ENCODE measurements around the gene CAVIN2.

DNA sequence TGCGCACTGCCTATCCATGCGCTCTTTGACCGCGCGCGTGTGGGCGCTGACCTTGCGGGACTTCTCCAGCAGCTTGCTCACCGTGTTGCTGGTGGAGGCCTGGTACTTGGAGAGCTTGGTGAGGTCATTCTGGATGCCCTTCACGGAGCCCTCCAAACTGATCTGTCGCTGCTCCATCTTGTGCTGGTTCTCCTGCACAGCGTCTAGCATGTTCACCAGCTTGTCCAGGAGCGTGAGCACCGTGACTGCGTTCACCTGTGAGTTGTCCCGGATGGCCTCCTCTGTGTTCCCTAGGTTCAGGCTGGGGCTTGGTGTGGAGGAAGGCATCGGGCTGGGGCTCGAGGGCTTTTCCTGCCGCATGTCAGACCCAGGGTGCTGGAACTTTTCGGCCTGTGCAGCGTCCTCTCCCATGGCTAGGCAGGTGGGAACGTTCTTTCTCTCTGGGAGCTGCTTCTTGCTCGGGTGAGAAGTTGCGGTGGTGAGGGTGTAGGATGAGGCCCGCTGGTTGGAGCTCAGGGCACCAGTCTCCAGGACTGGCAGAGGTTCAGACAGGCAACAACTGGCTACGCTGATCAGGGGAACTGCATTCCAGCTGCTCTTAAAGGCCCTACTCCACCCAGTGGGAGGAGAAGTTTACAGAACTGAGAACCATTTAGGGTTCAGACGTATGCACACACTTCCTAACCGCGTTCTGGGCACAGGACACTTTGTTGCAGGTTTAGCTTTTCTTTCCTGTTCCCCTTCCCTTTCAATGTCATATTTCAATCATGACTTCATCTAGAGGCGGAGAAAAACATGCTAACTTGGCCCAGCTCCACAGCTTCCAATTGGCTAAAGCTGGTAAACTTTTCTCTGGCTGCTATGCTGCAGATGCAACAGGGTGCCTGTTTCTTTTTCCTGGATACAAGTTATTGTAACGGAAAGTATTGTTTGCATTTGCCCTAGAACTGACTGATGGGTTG lies at the start of gene CAVIN2:
- TF ChIP-seq, protein P1, sequence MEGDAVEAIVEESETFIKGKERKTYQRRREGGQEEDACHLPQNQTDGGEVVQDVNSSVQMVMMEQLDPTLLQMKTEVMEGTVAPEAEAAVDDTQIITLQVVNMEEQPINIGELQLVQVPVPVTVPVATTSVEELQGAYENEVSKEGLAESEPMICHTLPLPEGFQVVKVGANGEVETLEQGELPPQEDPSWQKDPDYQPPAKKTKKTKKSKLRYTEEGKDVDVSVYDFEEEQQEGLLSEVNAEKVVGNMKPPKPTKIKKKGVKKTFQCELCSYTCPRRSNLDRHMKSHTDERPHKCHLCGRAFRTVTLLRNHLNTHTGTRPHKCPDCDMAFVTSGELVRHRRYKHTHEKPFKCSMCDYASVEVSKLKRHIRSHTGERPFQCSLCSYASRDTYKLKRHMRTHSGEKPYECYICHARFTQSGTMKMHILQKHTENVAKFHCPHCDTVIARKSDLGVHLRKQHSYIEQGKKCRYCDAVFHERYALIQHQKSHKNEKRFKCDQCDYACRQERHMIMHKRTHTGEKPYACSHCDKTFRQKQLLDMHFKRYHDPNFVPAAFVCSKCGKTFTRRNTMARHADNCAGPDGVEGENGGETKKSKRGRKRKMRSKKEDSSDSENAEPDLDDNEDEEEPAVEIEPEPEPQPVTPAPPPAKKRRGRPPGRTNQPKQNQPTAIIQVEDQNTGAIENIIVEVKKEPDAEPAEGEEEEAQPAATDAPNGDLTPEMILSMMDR (IDR thresholded peaks at IDR 0.05; ENCODE audit: poor library complexity, severe bottlenecking), result no peak
- no peak for TF ChIP-seq EP300 (conservative IDR thresholded peaks at IDR 0.05; ENCODE audit: poor library complexity, severe bottlenecking)
